M059J (cell line): ENCODE measurements around the gene RAB11FIP2. TPM values are rescaled to one million over a fixed set of nuclear protein-coding genes. Genes with fewer than 3 reads are reported as not detected.
A peak's percentile ranks its signal among the peaks of the same experiment; 100 is the strongest.

Source experiments
- DNase-seq: peaks from one replicate; pipeline ENCODE4 v3.0.0-alpha.2; 2012; ENCODE audit warnings: low read depth
- total RNA-seq: library from RNA; depleted of rRNA; stranded (reverse); fragments of >200 nt; shearing (Covaris generic); gene quantifications from 2 replicates; pipeline ENCODE4 v1.2.3, GENCODE V29; 2014

The RAB11FIP2 gene
- total RNA-seq, 1 experiment from 2014 or later, result 7.4 TPM

- DNase-seq, result no peak
Observed at GRCh38 chr10:117980755-117981702, 65.7 kb downstream of the RAB11FIP2 start.

GRCh38 chr10:117980216-117980615 lies 66.5 kb downstream of the RAB11FIP2 start:
- DNase-seq, result peak; percentile 71

GRCh38 chr10:117972168-117972837 lies 74.4 kb downstream of the RAB11FIP2 start:
- DNase-seq, result no peak

GRCh38 chr10:117970962-117971361 lies 75.8 kb downstream of the RAB11FIP2 start:
- DNase-seq, result no peak

GRCh38 chr10:117969592-117969991 lies 77.1 kb downstream of the RAB11FIP2 start:
- no peak for DNase-seq

GRCh38 chr10:117968354-117969182 lies 78.2 kb downstream of the RAB11FIP2 start:
- no peak for DNase-seq

GRCh38 chr10:117967149-117967650 lies 79.5 kb downstream of the RAB11FIP2 start:
- no peak for DNase-seq

- DNase-seq, result no peak
Observed at GRCh38 chr10:117965984-117966383, 80.8 kb downstream of the RAB11FIP2 start.

- DNase-seq, result peak; percentile 13
Observed at GRCh38 chr10:117964536-117964935, 82.2 kb downstream of the RAB11FIP2 start.

GRCh38 chr10:117960345-117960935 lies 86.3 kb downstream of the RAB11FIP2 start:
- DNase-seq, result peak; percentile 25

GRCh38 chr10:117956972-117957371 lies 89.8 kb downstream of the RAB11FIP2 start:
- no peak for DNase-seq

- no peak for DNase-seq
Observed at GRCh38 chr10:117955176-117955575, 91.6 kb downstream of the RAB11FIP2 start.
